GM13976 (cell line): Measurements from ENCODE around the gene LRMDA.

ENCODE experiments used
- DNase-seq: peaks from one replicate; pipeline ENCODE4 v3.0.0; 2012; ENCODE audit warnings: low spot score
- in situ Hi-C: fragments of 300-500 bp; cut with MboI; formaldehyde crosslinking; loops from one replicate; pipeline ENCODE4 v1.12.0; 2022; ENCODE audit warnings: low sequenced_read_pairs, mixed read lengths, inconsistent platforms; ENCODE audit not compliant: unreplicated experiment
- TF ChIP-seq, protein P1 (sequence below): IDR thresholded peaks from 2 replicates; pipeline ENCODE4 v1.5.1; 2012; ENCODE audit warnings: borderline replicate concordance, mild to moderate bottlenecking; ENCODE audit not compliant: insufficient read depth; ENCODE audit errors: extremely low read depth, missing control alignments, control extremely low read depth

Gene LRMDA

DNA sequence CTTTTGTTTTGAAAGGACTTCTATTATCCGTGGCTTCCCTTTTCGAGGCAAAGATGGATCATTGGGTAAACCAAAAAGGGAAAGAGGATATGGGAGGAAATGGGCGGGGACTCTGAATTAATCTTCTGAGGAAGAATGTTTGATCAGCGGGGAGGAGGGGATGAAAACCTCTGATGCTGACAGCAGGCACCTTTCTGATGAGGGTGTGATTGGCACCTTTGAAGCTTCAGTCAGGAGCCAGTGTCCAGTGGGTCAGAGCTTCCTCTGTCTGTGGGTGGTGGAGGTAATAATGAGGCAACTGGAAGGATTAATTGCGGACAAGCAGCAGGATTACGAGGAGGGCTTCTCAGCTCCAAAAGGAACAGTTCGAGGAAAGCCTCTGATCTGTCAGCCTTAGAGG, 877.6 kb downstream of the LRMDA start:
- no peak for DNase-seq
- TF ChIP-seq, protein P1, sequence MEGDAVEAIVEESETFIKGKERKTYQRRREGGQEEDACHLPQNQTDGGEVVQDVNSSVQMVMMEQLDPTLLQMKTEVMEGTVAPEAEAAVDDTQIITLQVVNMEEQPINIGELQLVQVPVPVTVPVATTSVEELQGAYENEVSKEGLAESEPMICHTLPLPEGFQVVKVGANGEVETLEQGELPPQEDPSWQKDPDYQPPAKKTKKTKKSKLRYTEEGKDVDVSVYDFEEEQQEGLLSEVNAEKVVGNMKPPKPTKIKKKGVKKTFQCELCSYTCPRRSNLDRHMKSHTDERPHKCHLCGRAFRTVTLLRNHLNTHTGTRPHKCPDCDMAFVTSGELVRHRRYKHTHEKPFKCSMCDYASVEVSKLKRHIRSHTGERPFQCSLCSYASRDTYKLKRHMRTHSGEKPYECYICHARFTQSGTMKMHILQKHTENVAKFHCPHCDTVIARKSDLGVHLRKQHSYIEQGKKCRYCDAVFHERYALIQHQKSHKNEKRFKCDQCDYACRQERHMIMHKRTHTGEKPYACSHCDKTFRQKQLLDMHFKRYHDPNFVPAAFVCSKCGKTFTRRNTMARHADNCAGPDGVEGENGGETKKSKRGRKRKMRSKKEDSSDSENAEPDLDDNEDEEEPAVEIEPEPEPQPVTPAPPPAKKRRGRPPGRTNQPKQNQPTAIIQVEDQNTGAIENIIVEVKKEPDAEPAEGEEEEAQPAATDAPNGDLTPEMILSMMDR: no peak
- in situ Hi-C loops: no loop called here

DNA sequence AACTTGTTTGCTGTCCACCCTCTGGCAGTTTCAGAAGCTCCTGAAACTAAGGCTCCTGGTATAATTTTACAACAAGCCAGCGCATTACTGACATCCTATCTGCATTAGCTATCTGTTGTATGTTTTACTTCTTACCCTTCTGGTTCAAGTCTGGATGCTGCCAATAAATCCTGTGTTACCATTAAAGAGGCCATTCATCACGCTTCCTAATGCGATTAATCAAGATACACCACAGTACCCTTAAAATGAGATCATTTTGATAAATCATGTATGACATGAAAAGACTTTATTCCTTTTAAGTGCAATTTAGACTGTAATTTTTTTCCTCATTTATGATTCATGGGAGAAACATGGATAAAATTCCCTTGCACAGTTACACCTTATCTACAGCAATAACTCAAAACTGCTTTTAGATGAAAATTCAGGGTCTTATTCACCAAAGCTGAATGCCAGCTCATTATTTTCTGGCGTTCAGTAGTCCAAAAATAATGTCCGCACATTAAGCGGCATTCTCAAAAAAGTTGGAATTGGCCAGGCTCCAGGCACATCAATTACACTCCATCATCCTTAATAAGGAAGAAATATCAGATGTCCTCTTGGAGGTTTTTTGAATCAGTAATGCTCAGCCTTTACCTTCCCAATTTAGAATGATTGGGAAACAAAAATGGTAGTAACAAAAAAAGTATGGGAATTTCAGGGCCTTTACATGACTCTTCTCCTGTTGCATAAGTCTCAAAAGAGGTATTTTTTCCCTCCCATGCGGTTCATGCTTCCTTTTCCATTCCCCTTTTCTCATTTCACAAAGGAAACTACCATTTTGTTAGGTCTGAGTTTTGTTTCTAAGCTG, 878.5 kb downstream of the LRMDA start:
- DNase-seq: no peak
- TF ChIP-seq, protein P1: no peak
- in situ Hi-C loops: no loop called here

- in situ Hi-C loops: no loop called here
- TF ChIP-seq, protein P1: no peak
- no peak for DNase-seq
Observed at GRCh38 chr10:76310588-76311080, 879.2 kb downstream of the LRMDA start.

GRCh38 chr10:76311752-76312636, 880.6 kb downstream of the LRMDA start:
- in situ Hi-C loops: no loop called here
- TF ChIP-seq, protein P1: peak; percentile 24
- DNase-seq: peak; percentile 9

- no peak for DNase-seq
- in situ Hi-C loops: no loop called here
- TF ChIP-seq, protein P1: no peak
Observed at GRCh38 chr10:76315240-76315639, 883.8 kb downstream of the LRMDA start.

GRCh38 chr10:76316234-76316633, 884.8 kb downstream of the LRMDA start:
- TF ChIP-seq, protein P1: no peak
- in situ Hi-C loops: no loop called here
- no peak for DNase-seq
